ENCODE measurements around the gene DEFB121. TPM values are rescaled to one million over a fixed set of nuclear protein-coding genes. Genes with fewer than 3 reads are reported as not detected.

DEFB121 gene
- total RNA-seq, 1 experiment from 2014 or later: not detected

- no TSS peak for BruUV-seq (replicated peaks)
- Mint-ChIP-seq H3K4me1 (ENCODE audit: low read depth, unreplicated experiment) (no peaks in the 10 kb centered on the region), H3K27ac (ENCODE audit: unreplicated experiment) (no peak overlapping the region), H3K9me3 (ENCODE audit: low read depth, unreplicated experiment) (no peaks in the 10 kb centered on the region), H3K4me3 (ENCODE audit: low read depth, unreplicated experiment) (no peak overlapping the region), H3K36me3 (ENCODE audit: insufficient read depth, unreplicated experiment) (no peaks in the 10 kb centered on the region), H3K27me3 (ENCODE audit: unreplicated experiment) (peaks cover 58% of the 10 kb centered on the region)
- CTCF ChIA-PET: no interaction called here
- no peak for DNase-seq
- intact Hi-C loops (cut with micrococcal nuclease; ENCODE audit: unreplicated experiment): no loop called here
- TF ChIP-seq CTCF (IDR thresholded peaks at IDR 0.05; ENCODE audit: unreplicated experiment): no peak
Observed at GRCh38 chr20:31425797-31426196, 19.8 kb upstream of the DEFB121 start.

- no TSS peak for BruUV-seq (replicated peaks)
- intact Hi-C loops (cut with micrococcal nuclease; ENCODE audit: unreplicated experiment): no loop called here
- no peak for DNase-seq
- H3K36me3 Mint-ChIP-seq (ENCODE audit: insufficient read depth, unreplicated experiment): no peaks in the 10 kb centered on the region
- H3K9me3 Mint-ChIP-seq (ENCODE audit: low read depth, unreplicated experiment): no peaks in the 10 kb centered on the region
- CTCF ChIA-PET: no interaction called here
- no peak overlapping the region for H3K27ac Mint-ChIP-seq (ENCODE audit: unreplicated experiment)
- TF ChIP-seq CTCF (IDR thresholded peaks at IDR 0.05; ENCODE audit: unreplicated experiment): no peak
- no peaks in the 10 kb centered on the region for H3K4me1 Mint-ChIP-seq (ENCODE audit: low read depth, unreplicated experiment)
- H3K27me3 Mint-ChIP-seq (ENCODE audit: unreplicated experiment): peaks cover 57% of the 10 kb centered on the region
- H3K4me3 Mint-ChIP-seq (ENCODE audit: low read depth, unreplicated experiment): no peak overlapping the region
Observed at GRCh38 chr20:31418307-31418706, 12.3 kb upstream of the DEFB121 start.

- H3K36me3 Mint-ChIP-seq (ENCODE audit: insufficient read depth, unreplicated experiment): no peaks in the 10 kb centered on the region
- H3K27me3 Mint-ChIP-seq (ENCODE audit: unreplicated experiment): peaks cover 59% of the 10 kb centered on the region
- no TSS peak for BruUV-seq (replicated peaks)
- intact Hi-C loops (cut with micrococcal nuclease; ENCODE audit: unreplicated experiment): no loop called here
- CTCF ChIA-PET: no interaction called here
- no peak for TF ChIP-seq CTCF (IDR thresholded peaks at IDR 0.05; ENCODE audit: unreplicated experiment)
- no peaks in the 10 kb centered on the region for H3K9me3 Mint-ChIP-seq (ENCODE audit: low read depth, unreplicated experiment)
- H3K4me3 Mint-ChIP-seq (ENCODE audit: low read depth, unreplicated experiment): no peak overlapping the region
- no peak overlapping the region for H3K27ac Mint-ChIP-seq (ENCODE audit: unreplicated experiment)
- no peaks in the 10 kb centered on the region for H3K4me1 Mint-ChIP-seq (ENCODE audit: low read depth, unreplicated experiment)
- no peak for DNase-seq
Observed at GRCh38 chr20:31415653-31416052, 9.6 kb upstream of the DEFB121 start.

- Mint-ChIP-seq H3K27ac (ENCODE audit: unreplicated experiment) (no peak overlapping the region), H3K9me3 (ENCODE audit: low read depth, unreplicated experiment) (no peaks in the 10 kb centered on the region), H3K4me3 (ENCODE audit: low read depth, unreplicated experiment) (no peak overlapping the region), H3K36me3 (ENCODE audit: insufficient read depth, unreplicated experiment) (no peaks in the 10 kb centered on the region), H3K4me1 (ENCODE audit: low read depth, unreplicated experiment) (no peaks in the 10 kb centered on the region), H3K27me3 (ENCODE audit: unreplicated experiment) (peaks cover 66% of the 10 kb centered on the region)
- DNase-seq: no peak
- TF ChIP-seq CTCF (IDR thresholded peaks at IDR 0.05; ENCODE audit: unreplicated experiment): no peak
- BruUV-seq (replicated peaks): no TSS peak
- intact Hi-C loops (cut with micrococcal nuclease; ENCODE audit: unreplicated experiment): loop anchor here (5.0 kb wide), 1 partner anchor 33 kb away; no protein-coding TSS in a partner anchor
- CTCF ChIA-PET: interaction anchor here (1.0 kb wide), 1 partner anchor 89 kb away, joined by 6 read pairs; no protein-coding TSS in a partner anchor
Observed at GRCh38 chr20:31414381-31414780, 8.4 kb upstream of the DEFB121 start.

All from Calu3 (cell line).